ENCODE data around the gene CLASP1.

Gene CLASP1

GRCh38 chr2:121489911-121490583 lies 159.2 kb downstream of the CLASP1 start:
- TF ChIP-seq ARNTL (CRISPR knock-in tag; IDR thresholded peaks at IDR 0.05; ENCODE audit: borderline replicate concordance, low read depth) = no peak
- no peak for TF ChIP-seq OSR1 (CRISPR knock-in tag; IDR thresholded peaks at IDR 0.05)
- no peak for TF ChIP-seq RARB (CRISPR knock-in tag; IDR thresholded peaks at IDR 0.05)
- TF ChIP-seq ZNF565 (CRISPR knock-in tag; conservative IDR thresholded peaks at IDR 0.05; ENCODE audit: low read depth) = no peak
- no peak for TF ChIP-seq SNAI2 (CRISPR knock-in tag; IDR thresholded peaks at IDR 0.05)
- TF ChIP-seq CREB5 (CRISPR knock-in tag; IDR thresholded peaks at IDR 0.05; ENCODE audit: low read depth) = no peak
- TF ChIP-seq TOX (CRISPR knock-in tag; IDR thresholded peaks at IDR 0.05; ENCODE audit: borderline replicate concordance) = no peak
- no peak for TF ChIP-seq CSDC2 (CRISPR knock-in tag; IDR thresholded peaks at IDR 0.05)
- no peak for TF ChIP-seq ZNF8 (CRISPR knock-in tag; IDR thresholded peaks at IDR 0.05)
- TF ChIP-seq GLIS3 (CRISPR knock-in tag; IDR thresholded peaks at IDR 0.05) = no peak
- no peak for TF ChIP-seq PPARA (CRISPR knock-in tag; IDR thresholded peaks at IDR 0.05; ENCODE audit: borderline replicate concordance)
- TF ChIP-seq ZC3H10 (CRISPR knock-in tag; IDR thresholded peaks at IDR 0.05) = no peak
- no peak for TF ChIP-seq ZFP3 (CRISPR knock-in tag; IDR thresholded peaks at IDR 0.05)
- TF ChIP-seq CSRNP3 (CRISPR knock-in tag; IDR thresholded peaks at IDR 0.05) = no peak
- no peak for TF ChIP-seq ISL1 (CRISPR knock-in tag; IDR thresholded peaks at IDR 0.05)
- no peak for TF ChIP-seq TSHZ2 (CRISPR knock-in tag; IDR thresholded peaks at IDR 0.05)
- no peak; the same call in 2 of the 3 replicates for ATAC-seq

- TF ChIP-seq ZNF70 (CRISPR knock-in tag; IDR thresholded peaks at IDR 0.05) = no peak
- TF ChIP-seq CREB5 (CRISPR knock-in tag; IDR thresholded peaks at IDR 0.05; ENCODE audit: low read depth) = no peak
- no peak for TF ChIP-seq ISL1 (CRISPR knock-in tag; IDR thresholded peaks at IDR 0.05)
- TF ChIP-seq GLIS3 (CRISPR knock-in tag; IDR thresholded peaks at IDR 0.05) = no peak
- no peak for TF ChIP-seq ESRRG (CRISPR knock-in tag; IDR thresholded peaks at IDR 0.05)
- TF ChIP-seq OSR1 (CRISPR knock-in tag; IDR thresholded peaks at IDR 0.05) = no peak
- TF ChIP-seq ZFP30 (CRISPR knock-in tag; IDR thresholded peaks at IDR 0.05) = no peak
- TF ChIP-seq ARNTL (CRISPR knock-in tag; IDR thresholded peaks at IDR 0.05; ENCODE audit: borderline replicate concordance, low read depth) = no peak
- TF ChIP-seq PATZ1 (CRISPR knock-in tag; IDR thresholded peaks at IDR 0.05; ENCODE audit: borderline replicate concordance) = no peak
- TF ChIP-seq SNAI2 (CRISPR knock-in tag; IDR thresholded peaks at IDR 0.05) = no peak
- TF ChIP-seq ZC3H10 (CRISPR knock-in tag; IDR thresholded peaks at IDR 0.05) = no peak
- no peak for TF ChIP-seq CSRNP3 (CRISPR knock-in tag; IDR thresholded peaks at IDR 0.05)
- TF ChIP-seq ZNF565 (CRISPR knock-in tag; conservative IDR thresholded peaks at IDR 0.05; ENCODE audit: low read depth) = no peak
- no peak for TF ChIP-seq ZFP3 (CRISPR knock-in tag; IDR thresholded peaks at IDR 0.05)
- no peak for TF ChIP-seq TOX (CRISPR knock-in tag; IDR thresholded peaks at IDR 0.05; ENCODE audit: borderline replicate concordance)
- ATAC-seq = no peak
These were observed 160.0 kb downstream of the CLASP1 start for GRCh38 chr2:121489284-121489683.

Data from SK-N-SH treated with all-trans-retinoic acid at 6 μM for 48 hours (cell line).